Measurements from ENCODE around the gene SIGLEC8.
A peak's percentile ranks its signal among the peaks of the same experiment; 100 is the strongest.
"Not testable (repeated sequence)": the region's sequence is repeated elsewhere in the genome, so short reads cannot be mapped to it uniquely, and the experiment has no call there.

Gene SIGLEC8

DNA sequence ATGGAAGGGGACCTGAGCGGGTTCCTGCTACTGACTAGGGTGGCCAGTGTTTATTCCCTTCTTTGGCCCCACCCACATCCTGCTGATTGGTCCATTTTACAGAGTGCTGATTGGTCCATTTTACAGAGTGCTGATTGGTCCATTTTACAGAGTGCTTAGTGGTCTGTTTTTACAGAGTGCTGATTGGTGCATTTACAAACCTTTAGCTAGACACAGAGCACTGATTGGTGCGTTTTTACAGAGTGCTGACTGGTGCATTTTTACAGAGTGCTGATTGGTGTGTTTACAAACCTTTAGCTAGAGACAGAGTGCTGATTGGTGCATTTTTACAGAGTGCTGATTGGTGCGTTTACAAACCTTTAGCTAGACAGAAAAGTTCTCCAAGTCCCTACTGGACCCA lies 10.7 kb downstream of the SIGLEC8 start:
- not testable (repeated sequence) for DNase-seq (ENCODE audit: low read depth, low spot score)

DNA sequence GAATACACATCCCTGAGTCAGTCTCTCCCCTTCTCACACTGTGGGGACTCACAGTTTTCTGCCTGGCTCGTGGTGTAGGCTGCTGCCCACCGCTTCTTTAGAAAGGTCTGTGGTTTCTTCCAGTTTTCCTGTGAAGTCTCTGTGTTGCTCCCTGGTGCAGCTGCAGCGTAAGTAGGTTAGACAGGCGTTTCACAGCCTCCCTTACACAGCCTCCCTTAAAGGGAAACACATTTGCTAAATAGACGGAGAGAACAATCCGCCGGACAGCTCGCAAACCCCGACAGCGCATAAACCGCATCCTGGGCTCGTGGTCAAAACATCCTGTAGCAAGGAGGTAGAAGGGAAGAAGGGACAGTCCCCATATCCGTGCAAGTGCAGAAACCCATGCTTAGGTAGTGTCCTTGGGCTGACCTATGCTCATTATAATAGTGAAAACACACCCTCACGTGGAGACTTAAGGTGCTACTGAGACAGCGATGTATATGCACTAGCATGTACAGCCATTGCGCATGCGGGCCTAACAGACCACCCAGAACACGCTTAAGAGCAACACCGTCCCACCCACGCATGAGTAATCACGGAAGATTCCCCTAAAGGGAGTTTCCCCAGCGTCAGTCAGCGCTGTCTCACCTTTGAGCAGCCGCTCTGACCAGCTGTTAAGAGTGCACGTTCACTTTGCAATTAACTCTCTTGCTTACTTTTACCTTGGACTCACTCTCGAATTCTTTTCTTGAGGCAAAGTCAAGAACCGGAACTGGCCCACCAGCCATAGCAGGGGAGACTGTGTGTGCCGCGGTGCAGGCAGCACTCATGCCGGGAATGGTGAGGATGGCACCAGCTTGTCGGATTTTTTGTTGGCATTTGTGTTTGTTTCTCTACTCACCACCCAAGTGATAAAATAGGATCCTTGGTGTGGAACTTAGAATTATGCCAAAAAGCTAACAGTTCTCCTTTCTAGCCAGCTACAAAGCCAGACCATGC lies 16.6 kb downstream of the SIGLEC8 start:
- no peak for DNase-seq (ENCODE audit: low read depth, low spot score)

DNA sequence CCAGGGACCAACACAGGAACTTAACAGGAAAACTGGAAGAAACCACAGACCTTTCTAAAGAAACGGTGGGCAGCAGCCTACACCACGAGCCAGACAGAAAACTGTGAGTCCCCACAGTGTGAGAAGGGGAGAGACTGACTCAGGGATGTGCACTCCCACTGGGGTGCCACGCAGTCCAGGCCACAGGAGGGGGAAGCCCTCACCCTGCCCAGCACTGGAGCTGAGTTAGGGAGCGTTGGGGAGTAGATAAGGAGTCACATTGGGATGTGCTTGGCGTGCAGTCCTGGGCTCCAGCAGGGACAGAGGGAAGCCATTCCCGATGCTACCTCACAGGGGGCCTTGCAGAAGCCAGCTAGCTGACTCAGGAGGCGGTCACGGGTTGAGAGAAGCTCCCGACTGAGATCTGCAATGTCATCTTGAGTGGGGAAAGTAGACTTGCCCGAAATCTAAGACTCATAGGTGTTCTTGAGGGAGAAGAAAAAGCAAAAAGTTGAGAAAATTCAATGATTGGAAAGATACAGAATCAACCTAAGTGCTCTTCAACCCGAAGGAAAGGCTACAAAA lies 17.3 kb downstream of the SIGLEC8 start:
- DNase-seq (ENCODE audit: low read depth, low spot score) = no peak

DNA sequence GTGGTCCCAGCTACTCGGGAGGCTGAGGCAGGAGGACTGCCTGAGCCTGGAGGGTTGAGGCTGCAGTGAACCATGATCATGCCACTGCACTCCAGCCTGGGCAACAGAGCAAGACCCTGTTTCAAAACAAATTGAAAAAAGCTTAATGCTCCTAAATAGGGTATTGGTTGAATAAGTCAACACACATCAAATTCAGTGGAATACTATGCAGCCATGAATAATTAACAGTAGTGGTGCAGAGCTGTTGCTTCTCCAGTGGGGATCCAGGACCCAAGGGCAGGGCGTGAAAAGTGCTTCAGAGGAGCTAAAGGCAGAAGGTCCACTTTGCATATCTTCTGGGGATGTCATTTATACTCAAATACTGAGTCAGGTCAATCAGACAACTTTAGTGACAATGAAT lies 18.2 kb downstream of the SIGLEC8 start:
- no peak for DNase-seq (ENCODE audit: low read depth, low spot score)

DNA sequence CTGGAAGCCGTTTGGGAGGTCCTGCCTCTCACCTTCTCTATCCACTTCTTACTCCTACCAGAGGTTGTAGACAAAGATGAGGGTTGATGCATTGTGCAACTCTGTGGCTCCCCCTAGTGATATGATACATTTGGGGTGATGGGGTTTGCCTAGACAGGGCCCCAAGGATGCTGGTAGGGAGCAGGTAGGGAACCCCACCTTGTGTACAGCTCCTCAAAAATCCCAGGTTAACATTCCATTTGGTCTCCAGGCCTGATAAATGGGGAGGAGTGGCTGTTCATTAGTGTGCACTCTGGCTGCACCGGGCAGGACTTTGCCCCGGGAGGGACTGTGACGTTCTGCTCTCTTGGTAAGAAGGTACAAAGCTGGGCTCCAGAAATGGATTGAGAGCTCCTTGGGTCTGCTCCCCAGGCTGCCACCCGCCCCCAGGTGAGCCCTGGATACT lies 19.2 kb downstream of the SIGLEC8 start:
- peak; percentile 6 for DNase-seq (ENCODE audit: low read depth, low spot score)

DNA sequence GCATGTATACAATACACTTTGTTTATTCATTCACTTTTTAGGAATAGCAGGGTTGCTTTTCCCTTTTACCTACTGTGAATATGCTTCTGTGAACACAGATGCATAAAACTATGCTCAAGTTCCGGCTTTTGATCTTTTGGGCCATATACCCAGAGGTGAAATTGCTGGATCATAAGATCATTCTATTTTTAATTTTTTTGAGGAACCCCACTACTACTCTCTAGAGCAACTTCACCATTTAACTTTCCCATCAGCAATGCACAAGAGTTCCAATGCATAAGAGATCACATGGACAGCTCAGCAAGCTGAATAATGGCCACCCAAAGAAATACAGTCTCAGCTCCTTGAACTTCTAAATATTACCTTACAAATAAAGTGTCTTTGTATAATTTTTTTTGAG lies 23.8 kb downstream of the SIGLEC8 start:
- no peak for DNase-seq (ENCODE audit: low read depth, low spot score)

DNA sequence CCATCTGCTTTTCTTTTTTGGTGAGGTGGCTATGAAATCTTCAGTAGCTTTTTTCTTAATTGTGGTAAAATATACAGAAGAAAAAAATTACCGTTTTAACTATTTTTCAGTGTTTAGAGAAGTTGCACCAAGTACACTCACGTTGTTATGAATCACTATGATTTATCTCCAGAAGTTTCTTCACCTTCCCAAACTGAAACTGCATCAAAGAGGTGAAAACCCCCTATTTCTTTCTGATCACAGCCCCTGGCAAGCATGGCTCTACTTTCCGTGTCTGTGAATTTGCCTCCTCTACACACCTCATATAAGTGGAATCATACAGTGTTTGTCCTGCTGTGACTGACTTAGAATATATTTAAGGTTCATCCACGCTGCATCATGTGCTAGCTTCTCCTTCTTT lies 25.2 kb downstream of the SIGLEC8 start:
- DNase-seq (ENCODE audit: low read depth, low spot score) = no peak

DNA sequence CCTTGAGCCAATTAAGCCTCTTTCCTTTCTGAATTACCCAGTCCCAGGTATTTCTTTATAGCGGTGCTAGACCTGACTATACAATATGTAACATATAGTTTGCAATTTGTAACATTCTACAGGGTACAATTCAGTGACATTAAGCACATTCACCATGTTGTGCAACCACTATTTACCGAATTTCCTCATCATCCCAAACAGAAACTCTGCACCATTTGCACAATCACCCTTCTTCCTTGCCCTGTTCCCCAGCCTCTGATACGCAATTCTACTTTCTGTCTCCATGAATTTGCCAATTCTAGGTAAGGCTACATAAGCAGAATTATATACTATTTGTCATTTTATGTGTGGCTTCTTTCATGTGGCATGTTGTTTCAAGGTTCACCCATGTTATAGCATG lies 27.1 kb downstream of the SIGLEC8 start:
- DNase-seq (ENCODE audit: low read depth, low spot score) = no peak

DNA sequence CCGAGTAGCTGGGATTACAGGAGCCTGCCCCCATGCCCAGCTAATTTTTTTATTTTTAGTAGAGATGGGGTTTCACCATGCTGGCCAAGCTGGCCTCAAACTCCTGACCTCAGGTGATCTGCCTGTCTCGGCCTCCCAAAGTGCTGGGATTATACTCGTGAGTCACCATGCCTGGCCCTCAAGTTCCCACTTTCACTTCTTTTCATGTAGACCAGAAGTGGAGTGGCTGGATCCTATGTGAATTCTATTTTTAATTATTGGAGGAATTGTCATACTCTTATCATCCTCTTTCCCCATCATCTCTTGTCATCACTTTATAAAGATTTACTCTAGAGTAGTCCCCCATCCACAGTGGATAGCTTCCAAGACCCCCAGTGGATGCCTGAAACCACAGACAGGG lies 28.0 kb downstream of the SIGLEC8 start:
- no peak for DNase-seq (ENCODE audit: low read depth, low spot score)

DNA sequence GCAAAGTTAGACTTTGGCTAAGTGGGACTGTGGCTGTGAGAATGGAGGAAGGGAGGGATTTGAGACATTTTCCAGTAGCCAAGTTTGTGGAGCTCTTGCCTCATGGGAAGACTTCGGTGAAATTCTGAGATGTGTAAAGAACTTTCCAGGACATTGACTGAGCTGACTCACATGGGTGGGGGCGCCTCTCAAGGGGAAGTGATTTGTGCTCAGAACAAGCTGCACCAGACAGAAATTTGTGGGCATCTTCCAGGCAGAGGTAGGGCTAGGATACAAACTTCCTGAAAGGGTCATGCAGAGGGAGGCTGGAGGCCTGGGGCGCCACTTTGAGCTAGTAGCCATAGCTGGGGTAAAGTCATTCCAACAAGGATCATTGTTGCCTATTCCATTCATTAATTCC lies 31.1 kb downstream of the SIGLEC8 start:
- DNase-seq (ENCODE audit: low read depth, low spot score) = no peak

DNA sequence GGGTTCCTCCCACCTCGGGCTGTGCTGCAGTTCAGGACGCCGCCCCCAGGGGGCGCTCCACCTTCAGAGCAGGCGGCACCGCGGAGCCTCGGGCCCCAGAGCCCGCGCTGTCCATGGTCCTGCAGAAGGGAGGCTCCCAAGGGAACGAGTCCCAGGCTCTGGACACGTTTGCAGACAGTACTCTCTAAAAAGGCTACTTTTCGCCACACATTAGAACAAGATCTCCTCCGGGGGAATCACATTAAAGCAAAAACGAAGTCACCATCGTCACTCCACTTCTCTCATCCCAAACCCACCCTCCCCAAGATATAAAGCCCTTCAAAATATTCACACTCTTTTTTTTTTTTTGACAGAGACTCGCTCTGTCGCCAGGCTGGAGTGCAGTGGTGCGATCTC lies 36.2 kb downstream of the SIGLEC8 start:
- DNase-seq (ENCODE audit: low read depth, low spot score) = peak; percentile 89

DNA sequence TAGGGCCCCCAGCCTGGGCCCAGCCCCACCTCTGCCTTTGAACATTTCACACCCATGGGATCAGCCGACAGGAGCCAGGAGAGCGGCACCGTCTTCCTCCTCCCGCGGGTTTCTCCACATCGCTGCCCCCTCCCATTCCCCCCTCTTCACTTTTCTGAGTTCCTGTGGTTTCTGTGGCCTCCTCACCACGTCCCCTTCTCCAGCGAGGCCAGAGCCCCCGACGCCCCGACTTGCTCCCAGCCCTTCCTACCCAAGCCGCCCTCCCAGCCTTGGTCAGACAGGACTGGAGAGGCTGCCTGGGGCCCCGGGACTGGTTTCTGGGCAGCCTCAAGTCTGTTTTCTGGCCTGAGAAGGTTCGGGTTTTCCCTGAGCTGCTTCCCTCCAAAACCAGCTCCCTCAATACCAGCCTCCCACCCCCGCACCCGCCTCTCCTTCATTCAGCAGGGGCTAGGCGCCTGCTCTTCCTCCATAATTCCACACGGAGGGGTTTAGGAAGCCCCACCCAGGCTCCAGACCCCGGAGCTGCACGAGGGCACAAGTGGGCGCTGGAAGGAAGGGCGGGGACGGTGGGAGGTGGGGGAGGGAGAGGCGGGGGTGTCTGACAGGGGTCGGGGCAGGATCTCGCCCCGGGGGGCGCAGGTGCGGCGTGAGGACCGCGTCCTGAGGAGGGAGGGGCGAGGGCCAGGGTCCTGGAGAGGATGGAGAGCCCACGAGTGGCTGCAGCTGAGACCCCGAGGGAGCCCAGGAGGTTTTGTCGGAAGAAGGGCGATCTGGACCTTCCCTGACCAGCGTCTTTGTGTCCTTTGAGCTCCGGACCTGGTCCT lies 36.8 kb downstream of the SIGLEC8 start:
- DNase-seq (ENCODE audit: low read depth, low spot score) = no peak

DNA sequence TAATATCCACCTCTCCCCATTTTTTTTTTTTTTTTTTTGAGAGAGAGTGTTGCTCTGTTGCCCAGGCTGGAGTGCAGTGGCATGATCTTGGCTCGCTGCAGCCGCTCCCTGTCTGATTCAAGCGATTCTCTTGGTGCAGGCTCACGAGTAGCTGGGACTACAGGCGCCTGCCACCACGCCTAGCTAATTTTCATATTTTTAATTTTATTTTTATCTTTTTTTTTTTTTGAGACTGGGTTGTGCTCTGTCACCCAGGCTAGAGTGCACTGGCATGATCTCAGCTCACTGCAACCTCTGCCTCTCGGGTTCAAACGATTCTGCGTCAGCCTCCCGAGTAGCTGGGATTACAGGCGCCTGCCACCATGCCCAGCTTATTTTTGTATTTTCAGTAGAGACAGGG lies 37.7 kb downstream of the SIGLEC8 start:
- DNase-seq (ENCODE audit: low read depth, low spot score) = not testable (repeated sequence)

DNA sequence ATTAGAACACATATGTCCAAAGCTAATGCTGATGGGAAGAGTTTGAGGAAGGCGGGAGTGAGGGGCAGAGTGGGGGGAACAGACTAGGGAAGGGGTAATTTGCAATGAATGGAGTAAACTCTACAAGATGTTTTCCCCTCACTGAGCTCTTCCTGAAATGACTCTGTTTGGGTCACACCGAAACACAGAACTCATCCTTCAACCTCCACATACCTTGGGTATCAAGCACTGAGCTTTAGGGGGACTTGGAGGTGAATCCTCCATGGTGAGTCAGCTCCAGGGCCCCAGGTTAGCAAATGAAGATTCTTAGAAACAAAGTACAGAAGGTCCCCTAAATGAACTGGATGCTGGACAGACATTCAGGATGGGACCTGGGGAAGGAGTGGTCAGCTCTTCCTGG lies 39.5 kb downstream of the SIGLEC8 start:
- no peak for DNase-seq (ENCODE audit: low read depth, low spot score)

DNA sequence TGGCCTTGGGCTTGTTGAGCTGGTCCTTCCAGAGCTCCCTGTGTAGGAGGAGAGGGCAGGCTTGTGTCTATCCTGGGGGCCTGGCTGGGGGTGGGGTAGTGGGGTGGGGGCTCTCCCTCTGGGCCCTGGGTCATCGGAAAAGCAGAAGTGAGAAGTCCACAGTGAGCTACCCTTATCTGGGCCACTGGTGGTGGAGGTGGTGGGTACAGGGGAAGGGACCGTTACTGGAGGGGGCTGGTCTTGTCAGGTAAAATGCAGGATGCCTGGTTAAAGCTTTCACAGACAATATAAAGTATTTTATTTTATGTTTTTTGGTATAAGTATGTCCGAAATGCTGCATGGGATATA lies 40.5 kb downstream of the SIGLEC8 start:
- DNase-seq (ENCODE audit: low read depth, low spot score) = no peak

DNA sequence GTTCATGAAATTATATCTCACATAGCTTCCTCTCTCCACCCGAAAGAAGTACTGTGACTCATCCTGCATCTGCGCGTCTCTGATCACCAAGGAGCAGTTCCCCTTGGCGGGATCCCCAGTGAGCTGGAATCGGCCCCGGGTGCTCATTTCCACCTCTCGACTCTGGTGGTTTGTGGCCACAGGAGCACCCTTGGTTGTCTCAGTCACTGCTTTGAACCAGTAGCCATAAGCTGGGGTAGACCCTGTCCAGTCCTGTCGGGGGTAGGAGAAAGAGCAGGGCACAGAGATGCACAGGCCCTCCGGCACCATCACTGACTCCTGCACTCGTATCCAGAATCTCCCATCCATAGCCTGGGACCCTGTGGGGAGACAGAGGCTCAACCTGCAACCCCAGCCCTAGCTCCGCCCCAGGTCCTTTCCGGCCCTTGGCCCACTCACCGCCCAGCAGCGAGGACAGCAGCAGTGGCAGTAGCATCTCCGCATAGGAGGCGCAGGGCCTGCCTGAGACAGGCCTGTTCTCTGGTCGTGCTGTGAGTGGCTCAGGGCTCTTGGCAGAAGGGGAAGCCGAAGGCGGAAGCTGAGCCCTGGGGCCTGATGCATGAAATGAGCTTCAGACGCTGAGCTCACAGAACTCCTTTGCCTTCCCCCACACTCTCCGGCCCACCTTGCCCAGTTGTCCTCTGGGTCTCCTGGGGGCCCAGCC lies 41.0 kb downstream of the SIGLEC8 start, which contains the start of gene SIGLEC10:
TSS of gene SIGLEC10 (minus strand) at position 536 of the 703 bp plus-strand sequence. CDS start at position 475, 61 bp downstream.
- no peak for DNase-seq (ENCODE audit: low read depth, low spot score)

DNA sequence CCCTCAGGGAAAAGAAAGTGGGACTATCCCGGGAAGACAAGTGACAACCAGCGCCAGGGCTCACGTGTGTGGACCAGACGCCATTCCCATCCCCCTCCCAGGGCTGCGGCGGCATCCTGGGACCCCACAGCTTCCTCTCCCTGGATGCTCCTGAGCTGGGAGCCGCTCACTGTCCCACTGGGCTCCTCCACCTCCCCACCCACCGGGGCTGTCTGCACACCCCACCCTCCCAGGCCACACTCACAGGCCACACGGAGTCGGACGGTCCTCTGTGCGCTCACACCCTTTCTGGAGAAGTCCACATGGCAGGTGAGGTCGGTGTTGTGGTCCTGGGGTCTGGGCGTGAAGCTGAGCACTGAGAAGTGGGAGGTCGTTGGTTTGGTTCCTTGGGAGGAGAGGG lies 41.8 kb downstream of the SIGLEC8 start:
- not testable (repeated sequence) for DNase-seq (ENCODE audit: low read depth, low spot score)

DNA sequence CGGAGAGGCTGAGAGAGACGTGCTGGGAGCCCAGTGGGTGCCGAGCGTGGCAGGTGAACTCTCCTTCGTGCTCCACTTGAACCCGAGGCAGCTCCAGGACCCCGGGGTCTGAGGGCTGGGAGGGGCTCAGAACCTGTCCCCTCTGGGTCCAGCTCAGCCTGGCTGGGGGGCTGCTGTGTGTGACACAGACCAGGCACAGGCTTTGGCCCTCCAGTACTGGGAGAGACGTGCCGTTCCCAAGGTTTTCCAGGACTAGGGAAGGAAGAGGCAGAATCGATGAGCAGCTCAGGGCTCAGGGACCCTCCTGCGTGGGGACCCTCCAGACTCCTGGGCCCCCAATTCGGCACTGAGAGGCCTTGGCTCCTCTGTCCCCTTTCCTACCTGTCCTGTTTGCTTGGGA lies 43.1 kb downstream of the SIGLEC8 start:
- no peak for DNase-seq (ENCODE audit: low read depth, low spot score)

DNA sequence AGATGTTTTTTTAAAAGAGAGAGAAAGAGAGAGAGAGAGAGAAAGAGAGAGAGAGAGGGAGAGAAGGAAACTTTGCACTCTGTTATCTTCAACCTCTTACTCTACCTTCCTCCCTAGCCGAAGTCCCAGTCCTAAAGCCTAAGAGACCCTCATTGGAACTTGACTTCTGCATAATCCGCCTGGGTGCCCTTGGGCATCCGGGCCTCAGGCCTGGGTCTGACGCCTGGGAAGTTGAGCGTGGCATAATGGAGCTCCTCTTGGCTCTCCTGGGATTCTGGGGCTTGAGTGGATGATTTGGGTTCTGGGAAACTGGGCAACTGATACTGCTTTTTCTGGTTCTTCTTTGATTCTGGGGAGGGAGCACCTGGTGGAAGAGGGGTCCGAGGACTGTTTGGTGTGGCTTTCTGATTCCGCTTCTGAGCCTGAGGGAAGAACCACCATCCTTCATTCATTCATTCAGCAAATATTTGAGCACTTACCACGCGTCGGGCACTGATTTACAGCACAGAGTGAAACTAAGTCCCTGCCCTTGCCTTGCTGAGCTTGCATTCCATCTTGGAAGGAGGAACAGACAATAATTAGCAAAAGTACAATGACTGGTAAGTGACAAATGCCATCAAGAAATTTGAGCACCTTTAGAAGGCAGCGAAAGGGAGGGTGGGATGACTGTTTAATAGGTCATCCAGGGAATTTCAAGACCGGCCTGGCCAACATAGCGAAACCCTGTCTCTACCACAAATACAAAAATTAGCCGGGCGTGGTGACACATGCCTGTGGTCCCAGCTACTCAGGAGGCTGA lies 47.1 kb downstream of the SIGLEC8 start:
- no peak for DNase-seq (ENCODE audit: low read depth, low spot score)

DNA sequence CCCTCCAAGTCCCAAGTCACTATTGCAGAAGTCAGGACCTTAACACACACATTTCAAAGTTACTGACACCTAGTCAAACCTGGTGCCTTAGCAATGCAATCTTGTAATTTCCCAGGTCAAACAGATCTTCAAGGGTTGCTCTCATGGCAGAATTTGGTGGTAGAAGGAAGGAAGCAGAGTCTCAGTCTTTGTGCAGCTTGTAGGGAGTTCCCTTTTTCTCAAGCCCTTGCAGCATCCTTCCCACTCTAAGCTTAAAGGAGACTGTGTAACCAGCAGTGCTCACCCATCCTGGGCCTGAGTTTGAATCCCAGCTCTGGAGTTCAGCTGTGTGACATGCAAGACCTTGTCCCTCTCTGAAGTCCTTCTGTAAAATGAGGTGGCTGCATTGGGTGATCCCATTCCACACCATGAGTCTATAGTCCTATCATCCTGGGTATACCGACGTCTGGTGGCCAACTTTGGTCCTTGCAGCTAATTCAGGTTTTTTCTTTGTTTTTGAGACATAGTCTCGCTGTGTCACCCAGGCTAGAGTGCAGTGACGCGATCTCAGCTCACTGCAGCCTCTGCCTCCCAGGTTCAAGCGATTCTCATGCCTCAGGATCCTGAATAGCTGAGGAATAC lies 50.6 kb downstream of the SIGLEC8 start:
- DNase-seq (ENCODE audit: low read depth, low spot score) = peak; percentile 18
